Measurements from ENCODE around the gene VPS13D.

The VPS13D gene, protein sequence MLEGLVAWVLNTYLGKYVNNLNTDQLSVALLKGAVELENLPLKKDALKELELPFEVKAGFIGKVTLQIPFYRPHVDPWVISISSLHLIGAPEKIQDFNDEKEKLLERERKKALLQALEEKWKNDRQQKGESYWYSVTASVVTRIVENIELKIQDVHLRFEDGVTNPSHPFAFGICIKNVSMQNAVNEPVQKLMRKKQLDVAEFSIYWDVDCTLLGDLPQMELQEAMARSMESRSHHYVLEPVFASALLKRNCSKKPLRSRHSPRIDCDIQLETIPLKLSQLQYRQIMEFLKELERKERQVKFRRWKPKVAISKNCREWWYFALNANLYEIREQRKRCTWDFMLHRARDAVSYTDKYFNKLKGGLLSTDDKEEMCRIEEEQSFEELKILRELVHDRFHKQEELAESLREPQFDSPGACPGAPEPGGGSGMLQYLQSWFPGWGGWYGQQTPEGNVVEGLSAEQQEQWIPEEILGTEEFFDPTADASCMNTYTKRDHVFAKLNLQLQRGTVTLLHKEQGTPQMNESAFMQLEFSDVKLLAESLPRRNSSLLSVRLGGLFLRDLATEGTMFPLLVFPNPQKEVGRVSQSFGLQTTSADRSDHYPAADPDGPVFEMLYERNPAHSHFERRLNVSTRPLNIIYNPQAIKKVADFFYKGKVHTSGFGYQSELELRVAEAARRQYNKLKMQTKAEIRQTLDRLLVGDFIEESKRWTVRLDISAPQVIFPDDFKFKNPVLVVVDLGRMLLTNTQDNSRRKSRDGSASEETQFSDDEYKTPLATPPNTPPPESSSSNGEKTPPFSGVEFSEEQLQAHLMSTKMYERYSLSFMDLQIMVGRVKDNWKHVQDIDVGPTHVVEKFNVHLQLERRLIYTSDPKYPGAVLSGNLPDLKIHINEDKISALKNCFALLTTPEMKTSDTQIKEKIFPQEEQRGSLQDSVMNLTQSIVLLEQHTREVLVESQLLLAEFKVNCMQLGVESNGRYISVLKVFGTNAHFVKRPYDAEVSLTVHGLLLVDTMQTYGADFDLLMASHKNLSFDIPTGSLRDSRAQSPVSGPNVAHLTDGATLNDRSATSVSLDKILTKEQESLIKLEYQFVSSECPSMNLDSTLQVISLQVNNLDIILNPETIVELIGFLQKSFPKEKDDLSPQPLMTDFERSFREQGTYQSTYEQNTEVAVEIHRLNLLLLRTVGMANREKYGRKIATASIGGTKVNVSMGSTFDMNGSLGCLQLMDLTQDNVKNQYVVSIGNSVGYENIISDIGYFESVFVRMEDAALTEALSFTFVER (N-terminal part only)

DNA sequence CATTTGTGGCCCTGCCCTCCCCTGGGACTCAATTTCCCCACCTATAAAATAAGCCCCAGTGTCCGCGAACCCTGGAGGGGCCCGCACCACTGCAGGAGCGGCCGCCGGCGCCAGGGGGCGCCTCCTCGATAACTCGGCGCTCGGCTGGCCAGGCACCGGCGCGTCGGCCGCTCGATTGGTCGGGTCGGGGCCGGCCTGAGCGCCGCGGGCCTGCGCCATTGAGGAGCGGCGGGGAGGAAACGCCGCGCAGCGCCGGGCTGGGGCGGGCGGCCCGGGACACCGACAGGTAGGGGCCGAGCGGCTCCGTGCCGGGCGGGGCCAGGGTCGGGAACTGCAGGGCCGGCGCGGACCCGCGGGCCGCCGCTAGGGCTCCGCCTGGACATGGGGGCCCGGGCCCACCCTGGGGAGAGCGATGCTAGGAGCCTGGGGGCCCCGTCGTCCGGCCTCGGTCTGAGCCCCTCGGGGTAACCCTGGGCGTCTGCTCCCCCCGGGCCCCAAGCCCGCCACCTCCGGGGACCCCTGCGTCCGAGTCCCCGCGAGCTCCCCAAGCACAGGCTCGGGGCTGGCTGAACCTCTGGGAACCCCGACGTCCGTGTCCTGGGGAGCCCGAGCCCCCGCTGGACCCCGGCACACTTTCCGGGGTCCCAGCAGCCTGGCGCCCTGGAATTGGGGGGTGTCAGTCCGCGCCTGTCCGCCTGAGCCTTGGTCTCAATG, at the start of gene VPS13D:
TSS of gene VPS13D (plus strand) at position 196 of the 714 bp plus-strand sequence. CDS start 4,237 bp downstream, outside the sequence.
- DNase-seq (ENCODE audit: low read depth in 2 of 2): peak; percentile 69 to 78

DNA sequence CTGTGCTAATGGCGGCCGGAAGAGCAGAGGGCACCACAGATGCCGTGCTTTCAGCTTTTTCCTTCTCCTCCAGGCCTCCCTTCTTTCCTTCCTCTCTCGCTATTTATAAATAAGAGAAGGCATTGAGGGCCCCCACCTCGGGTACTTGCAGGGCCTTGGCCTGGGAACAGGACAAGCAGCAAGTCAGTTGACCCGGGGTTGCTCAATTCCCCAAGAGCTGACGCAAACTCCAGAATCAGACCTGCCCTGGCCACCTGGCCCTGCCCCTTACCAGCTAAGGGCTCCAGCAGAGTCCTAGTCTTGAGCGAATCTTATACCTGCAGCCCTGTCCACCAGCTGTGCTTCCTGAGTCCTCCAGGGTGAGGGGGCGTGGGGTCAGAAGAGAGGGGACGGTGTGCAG, 49.5 kb upstream of the VPS13D start:
- no peak for DNase-seq (ENCODE audit: low read depth in 2 of 2)

DNA sequence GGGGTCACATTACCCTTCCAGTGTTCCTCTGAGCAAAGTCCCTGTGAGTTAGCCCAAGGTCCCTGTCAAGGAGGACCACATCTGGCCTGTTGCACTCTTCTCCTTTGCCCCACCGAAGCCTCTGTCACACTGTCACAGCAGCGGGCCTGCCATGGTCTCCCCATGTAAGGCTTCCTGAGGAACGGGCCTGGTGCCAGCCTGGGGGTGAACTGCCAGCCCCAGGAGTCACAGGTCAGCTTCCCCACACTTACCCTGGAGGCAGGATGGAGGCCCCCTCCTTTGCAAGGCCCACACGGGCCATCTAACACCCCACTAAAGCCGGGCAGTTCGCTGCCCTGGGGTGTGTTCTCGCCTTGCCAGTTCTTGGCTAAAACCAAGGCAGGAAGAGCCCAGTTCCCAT, 48.9 kb upstream of the VPS13D start:
- no peak for DNase-seq (ENCODE audit: low read depth in 2 of 2)

DNA sequence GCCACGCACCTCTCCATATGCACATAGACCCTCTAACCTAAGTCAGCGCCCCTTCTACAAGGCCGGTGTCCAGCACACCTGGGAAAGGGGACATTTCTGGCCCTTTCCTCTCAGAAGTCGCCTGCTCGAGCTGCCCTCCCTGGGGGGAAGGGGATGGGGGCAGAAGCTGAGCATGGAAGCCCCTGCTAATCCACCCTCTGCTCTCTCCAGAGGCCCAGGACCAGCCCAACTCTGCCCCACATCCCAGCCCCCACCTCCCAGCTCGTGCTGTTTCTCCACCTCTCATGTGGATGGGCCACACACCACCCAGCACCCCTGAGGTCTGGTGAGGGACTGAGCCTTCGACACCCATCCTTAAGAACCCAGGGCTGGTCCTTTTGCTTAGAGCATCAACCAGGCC, 48.3 kb upstream of the VPS13D start:
- no peak for DNase-seq (ENCODE audit: low read depth in 2 of 2)

DNA sequence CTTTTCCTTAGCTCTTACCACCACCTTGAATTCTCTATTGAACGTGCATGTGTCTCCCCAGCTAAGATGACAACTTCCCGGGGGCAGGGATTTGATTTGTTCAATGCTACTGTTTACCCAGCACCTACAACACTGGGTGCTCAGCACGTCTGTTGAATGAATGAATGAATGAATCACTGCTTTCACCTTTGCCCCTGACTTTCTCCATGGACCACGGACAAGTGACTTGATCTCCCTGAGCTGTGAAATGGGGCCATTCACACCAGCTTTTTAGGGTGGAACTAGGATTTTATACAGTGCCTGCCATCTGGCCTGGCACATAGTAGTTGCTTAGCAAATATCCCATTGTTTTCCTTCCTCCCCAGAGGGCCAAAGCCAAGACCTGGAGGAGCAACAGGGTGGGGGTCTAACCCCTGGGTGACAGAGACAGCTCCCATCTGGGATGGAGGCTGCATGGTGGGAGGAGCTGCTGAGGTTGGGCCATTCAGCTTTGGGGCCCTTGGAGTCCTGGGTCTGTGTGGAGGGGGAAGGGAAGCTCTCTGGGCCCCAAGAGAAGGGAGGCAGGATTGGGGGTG, 47.3 kb upstream of the VPS13D start:
- no peak for DNase-seq (ENCODE audit: low read depth in 2 of 2)

DNA sequence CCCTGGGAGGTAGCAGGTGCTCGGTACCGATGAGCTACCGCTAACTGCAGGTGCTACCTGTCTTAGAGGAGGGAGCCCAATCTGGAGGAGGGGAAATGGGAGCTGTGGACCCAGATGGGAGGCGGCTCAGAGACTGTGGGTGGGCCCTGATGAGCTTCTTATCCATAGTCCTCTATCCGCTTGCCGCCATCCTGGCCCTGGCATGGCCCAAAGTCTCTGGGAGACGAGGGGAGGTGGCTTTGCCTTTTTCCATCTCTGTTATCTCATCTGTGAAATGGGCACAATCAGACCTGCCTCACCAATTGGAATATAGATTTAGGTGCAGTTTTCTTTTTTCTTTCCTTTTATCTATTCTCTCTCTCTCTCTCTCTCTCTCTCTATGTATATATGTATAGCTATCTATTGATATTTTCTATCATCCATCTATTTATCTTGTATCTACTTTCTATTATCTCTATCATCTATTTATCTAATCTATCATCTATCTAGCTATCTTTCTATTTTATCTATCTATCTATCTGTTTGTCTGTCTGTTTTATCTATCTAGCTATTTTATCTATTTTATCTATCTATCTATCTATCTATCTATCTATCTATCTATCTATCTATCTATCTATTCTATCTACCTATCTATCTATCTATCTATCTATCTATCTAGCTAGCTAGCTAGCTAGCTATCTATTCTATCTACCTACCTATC, 46.6 kb upstream of the VPS13D start:
- no peak for DNase-seq (ENCODE audit: low read depth in 2 of 2)

DNA sequence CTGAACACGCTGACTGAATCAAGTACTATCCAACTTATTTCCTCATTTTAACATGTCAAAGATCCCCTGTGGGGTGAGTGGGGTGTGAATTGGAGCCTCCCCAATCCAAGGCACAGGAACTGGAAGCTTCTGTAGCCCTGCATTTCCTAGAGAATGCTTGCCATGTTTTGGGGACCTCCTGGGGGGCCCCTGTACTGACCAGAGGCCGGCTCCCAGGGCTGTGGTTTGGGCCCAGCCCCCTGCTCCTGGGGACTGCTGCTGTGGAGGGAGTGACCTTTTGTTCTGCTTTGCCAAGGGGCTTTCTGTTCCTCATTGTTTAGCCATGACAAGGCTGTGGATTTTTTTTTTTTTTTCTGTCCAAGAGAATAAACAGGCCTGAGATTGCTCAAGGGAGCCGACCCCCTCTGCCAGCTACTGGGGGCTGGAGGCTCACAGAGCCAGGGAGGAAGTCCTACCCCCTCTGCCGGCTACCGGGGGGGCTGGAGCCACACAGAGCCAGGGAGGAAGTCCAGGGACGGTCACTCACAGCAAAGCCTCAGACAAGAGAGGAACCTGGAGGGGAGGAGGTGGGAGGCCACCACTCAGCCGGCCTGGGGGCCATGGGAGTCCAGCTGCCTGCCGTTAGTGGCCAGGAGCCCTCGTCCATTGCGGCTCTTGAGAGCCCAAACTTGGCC, 45.7 kb upstream of the VPS13D start:
- DNase-seq (ENCODE audit: low read depth in 2 of 2): no peak

DNA sequence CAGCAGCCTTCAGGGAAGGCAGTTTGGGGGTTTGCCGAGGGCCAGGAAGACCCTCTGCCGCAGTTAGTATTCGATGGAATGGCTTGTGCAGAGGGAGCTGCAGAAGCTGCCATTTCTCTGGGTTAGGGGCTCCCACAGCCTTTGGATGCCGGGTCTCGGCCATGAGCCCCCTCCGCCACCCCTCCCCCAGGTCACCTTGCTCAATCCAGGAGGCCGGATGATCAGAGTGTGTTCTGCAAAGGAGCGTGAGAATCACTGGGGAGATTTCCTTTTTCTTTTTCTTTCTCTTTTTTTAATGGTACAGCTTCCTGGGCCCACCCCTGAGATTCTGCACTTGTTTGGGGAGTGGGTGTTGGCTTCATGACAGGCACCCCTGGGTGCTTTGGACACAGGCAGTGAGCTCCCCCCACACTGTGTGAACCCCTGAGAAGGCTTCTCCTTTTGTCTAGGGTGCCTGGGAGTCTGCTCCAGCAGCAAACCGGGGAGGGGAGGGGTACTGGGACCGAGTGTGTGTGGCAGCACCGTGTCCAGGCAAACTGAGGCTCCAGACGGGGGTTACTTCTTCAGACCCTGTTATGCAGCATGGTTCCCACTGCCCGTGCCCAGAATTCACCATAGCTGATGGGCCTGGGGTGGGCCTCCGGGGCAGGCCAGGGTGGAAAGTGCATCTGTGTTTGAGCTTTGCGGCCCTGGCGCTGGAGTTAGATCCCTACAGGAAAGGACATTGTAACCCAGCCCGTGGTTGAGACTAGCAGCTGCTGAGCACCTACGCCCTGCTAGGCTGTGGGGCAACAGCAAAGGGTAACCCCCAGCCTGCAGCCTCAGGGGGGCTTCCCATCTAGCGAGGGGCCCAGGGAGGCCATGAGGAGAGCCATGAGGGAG, 44.6 kb upstream of the VPS13D start:
- DNase-seq (ENCODE audit: low read depth in 2 of 2): no peak

DNA sequence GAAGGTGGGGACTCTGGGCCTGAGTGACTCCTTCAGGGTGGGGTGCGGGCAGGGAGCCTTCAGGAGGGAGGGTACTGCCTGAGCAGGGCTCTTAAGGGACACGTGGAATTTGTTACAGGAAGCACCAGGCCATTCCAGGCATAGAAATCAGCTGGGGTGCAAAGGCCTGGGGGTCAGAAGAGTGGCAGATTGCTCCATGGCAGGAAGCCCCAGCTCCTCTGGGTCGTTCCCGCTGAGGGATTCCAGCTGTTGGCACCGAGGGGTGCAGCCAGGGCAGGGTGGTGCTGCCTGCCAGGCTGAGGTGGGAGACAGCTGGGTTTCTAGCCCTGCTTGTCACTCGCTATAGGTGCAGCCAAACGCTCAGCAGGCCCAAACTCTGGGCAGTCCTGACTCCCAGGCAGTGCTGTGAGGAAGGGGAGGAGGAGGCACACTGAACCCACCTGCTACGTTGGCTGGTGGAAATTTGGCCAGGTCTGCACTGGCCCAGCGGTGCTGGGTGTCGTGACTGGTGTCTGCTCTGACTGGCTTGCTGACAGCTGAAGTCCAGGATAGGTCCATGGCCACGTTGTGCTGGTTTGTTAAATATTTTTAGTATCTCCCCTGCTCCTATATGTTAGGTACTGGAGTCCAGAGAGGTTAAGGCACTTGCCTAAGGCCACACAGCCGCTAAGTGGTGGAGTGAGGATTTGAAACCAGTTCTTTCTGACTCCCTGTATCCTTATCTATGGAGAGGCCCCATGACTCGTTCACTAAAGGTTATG, 43.7 kb upstream of the VPS13D start:
- no peak for DNase-seq (ENCODE audit: low read depth in 2 of 2)

DNA sequence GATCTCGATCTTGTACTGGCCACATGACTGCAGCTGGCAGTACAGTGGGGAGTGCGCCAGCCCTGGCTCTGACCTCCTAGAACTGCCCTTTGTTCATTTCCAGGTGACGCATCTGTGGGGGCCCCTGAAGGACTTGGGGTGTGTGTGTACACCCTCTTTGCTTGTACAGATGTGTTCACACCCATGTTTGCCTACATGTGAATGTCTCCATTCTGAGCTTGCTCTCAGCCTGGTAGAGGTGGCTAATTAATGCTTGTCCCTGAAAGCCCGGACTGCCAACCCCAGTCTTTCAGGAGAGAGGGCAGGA, 43.2 kb upstream of the VPS13D start:
- DNase-seq (ENCODE audit: low read depth in 2 of 2): no peak

DNA sequence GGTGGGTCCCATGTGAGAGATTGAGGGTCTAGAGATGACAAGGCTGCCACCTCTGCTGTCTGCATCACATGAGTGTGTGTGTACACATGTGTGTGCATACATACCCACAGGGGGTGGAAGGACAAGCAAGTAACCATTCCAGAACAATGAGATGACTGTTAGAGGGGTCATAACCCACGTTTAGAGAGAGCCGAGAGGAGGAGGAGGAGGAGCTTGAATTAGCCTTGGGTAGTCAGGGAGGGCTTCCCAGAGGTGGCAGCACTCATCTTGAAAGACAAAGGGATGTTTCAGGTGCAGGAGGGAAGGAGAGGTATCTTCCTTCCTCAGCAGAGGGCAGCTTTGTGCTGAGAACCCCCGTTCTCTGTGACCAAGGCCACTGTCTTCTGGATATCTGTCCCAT, 41.7 kb upstream of the VPS13D start:
- DNase-seq (ENCODE audit: low read depth in 2 of 2): no peak

DNA sequence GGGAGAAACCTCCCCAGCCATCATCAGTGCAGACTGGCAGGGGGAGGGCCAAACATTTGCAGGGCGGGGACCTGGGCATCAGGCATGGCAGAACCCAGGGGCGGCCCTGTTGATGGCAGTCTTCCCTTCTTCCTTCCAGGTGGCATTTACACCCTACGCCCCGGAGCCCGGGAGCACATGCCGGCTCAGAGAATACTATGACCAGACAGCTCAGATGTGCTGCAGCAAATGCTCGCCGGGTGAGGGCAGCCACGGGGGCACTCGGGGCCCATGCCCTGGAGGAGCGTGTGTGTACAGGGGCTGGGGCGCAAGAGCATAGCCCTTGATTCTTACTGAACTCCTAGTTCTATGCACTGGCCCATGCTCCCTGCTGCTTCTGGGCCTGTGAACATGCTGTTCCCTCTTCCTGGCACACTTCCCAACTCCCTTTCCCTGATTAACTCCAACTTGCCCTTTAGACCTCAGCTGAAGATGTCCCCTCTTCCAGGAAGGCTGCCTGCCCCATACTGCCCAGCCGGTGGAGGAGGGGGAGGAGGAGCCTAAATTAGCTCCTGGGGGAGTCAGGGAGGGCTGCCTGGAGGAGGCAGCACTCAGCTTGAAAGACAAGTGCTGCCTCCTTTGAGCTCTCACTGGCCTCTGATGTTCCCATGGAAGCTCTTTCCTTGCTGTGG, 41.0 kb upstream of the VPS13D start:
- no peak for DNase-seq (ENCODE audit: low read depth in 2 of 2)

DNA sequence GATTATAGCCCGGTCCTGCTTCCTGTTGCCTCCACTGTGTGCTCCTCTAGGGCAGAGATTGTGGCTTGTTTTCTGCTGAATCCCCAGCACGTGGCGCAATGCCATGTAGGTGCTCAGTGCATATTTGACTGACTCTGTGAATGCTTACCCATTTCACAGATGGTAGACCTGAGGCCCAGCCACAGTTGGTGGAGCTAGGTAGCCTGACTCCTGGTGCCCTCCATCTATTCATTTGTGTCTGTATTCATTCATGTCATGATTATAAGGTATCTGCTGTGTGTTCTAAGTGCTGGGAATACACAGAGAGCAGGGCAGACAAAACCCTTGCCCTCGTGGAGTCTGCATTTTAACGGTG, 40.5 kb upstream of the VPS13D start:
- DNase-seq (ENCODE audit: low read depth in 2 of 2): no peak

DNA sequence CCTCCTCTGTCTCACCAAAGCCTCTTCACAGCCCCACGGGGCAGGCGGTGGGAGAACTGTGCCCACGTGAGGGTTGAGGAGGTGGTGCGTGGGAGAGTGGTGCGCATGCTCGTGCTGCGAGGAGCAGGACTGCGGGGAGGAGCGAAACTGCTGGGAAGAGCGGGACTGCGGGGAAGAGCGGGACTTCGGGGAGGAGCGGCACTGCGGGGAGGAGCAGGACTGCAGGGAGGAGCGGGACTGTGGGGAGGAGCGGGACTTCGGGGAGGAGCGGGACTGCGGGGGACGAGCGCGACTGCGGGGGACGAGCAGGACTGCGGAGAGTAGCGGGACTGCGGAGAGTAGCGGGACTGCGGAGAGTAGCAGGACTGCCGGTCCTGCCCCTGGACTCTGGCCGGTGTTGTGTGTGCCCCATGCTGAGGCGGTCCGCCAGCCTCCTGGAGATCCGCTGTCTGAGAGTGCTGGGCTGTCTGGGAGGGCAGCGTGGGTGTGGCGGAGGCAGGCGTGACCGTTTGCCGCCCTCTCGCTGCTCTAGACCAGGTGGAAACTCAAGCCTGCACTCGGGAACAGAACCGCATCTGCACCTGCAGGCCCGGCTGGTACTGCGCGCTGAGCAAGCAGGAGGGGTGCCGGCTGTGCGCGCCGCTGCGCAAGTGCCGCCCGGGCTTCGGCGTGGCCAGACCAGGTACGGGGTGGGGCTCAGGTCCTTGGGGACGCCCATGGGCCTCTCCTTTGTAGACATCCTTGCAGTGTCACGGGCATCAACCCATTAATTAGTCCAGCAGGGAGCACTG, 38.4 kb upstream of the VPS13D start:
- no peak for DNase-seq (ENCODE audit: low read depth in 2 of 2)

DNA sequence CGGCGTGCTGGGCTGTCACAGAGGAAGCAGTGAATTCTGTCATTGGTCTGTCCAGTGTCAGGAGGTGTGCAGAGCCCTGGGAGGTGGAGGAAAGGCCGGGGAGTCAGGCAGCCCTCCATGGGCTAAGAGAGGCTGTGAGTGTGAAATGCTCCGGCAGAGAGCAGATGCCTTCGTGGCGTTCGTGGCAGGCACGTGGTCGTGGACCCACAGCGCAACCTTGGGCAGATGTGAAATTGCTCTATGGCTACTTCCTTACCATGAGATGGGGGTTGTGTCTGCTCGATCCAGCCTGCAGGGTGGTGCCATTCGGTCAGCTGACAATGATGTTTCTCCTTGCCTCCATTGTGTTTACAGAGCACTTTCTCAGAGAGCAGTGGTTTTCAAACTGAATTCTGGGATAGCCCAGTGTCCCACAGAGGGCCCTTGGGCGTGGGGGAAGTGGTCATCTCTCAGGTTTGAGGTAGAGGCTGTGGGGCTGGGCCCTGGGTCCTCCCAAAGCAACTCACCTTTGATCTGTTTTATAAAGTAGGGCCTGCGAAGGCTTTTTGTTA, 35.1 kb upstream of the VPS13D start:
- no peak for DNase-seq (ENCODE audit: low read depth in 2 of 2)

DNA sequence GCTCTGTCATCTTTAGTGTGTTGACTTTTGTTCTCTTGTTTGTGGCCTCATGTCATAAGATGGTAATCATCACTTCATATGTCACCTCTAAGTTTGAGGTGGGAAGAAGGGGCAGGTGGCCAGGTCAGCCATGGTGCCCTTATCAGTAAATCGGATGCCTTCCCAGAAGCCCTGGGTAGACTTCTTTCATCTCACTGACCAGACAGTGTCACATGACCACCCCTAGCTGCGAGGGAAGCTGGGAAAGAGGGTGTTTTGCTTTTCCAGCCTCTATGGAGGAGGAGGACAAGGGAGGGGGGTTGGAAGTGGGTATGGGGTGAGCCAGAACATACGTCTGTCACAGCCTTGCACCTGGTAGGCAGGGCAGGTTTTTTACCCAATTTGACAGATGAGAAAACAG, 34.4 kb upstream of the VPS13D start:
- no peak for DNase-seq (ENCODE audit: low read depth in 2 of 2)

All from stimulated activated CD8-positive, alpha-beta memory T cell treated with anti-CD3 and anti-CD28 coated beads, Interleukin-2, amount 100 ng/mL, for 1 hour (primary cell).